ENCODE data around the gene SKOR1. TPM values are rescaled to one million over a fixed set of nuclear protein-coding genes. Genes with fewer than 3 reads are reported as not detected.

Gene SKOR1
- total and polyA plus RNA-seq, 2 of the 13 experiments (the other 11 are each of a cell fraction or from before 2014, with no cell fraction given), result 0.09 to 0.11 TPM

- TF ChIP-seq ZBTB2 (CRISPR knock-in tag; IDR thresholded peaks at IDR 0.05; ENCODE audit: low read depth), result no peak
- no peak for TF ChIP-seq AKNA (CRISPR knock-in tag; IDR thresholded peaks at IDR 0.05; ENCODE audit: borderline replicate concordance)
- TF ChIP-seq ZNF546 (CRISPR knock-in tag; conservative IDR thresholded peaks at IDR 0.05), result no peak
- no peak for TF ChIP-seq ZNF577 (CRISPR knock-in tag; IDR thresholded peaks at IDR 0.05; ENCODE audit: borderline replicate concordance, low read depth)
- no peak for TF ChIP-seq EED (CRISPR knock-in tag; IDR thresholded peaks at IDR 0.05)
- TF ChIP-seq ZNF816 (CRISPR knock-in tag; IDR thresholded peaks at IDR 0.05; ENCODE audit: borderline replicate concordance), result no peak
- TF ChIP-seq ZNF720 (CRISPR knock-in tag; IDR thresholded peaks at IDR 0.05), result no peak
- TF ChIP-seq ZFX (CRISPR knock-in tag; IDR thresholded peaks at IDR 0.05; ENCODE audit: low read depth), result no peak; the same call in 1 of the 2 replicates
- TF ChIP-seq ZFP90 (CRISPR knock-in tag; IDR thresholded peaks at IDR 0.05; ENCODE audit: borderline replicate concordance), result no peak
- TF ChIP-seq ARNTL (CRISPR knock-in tag; IDR thresholded peaks at IDR 0.05), result no peak; the same call in 1 of the 2 replicates
- no peak for TF ChIP-seq ZNF121 (CRISPR knock-in tag; IDR thresholded peaks at IDR 0.05)
- no peak for TF ChIP-seq ZNF280B (CRISPR knock-in tag; IDR thresholded peaks at IDR 0.05; ENCODE audit: borderline replicate concordance)
- TF ChIP-seq ATF1 (CRISPR knock-in tag; IDR thresholded peaks at IDR 0.05), result no peak
- no peak for TF ChIP-seq CSRNP2 (CRISPR knock-in tag; conservative IDR thresholded peaks at IDR 0.05; ENCODE audit: low read depth)
- no peak for TF ChIP-seq GZF1 (CRISPR knock-in tag; IDR thresholded peaks at IDR 0.05)
- TF ChIP-seq PITX1 (CRISPR knock-in tag; IDR thresholded peaks at IDR 0.05), result no peak
- TF ChIP-seq ATF7 (IDR thresholded peaks at IDR 0.05), result no peak
- no peak for TF ChIP-seq ATF7 (CRISPR knock-in tag; IDR thresholded peaks at IDR 0.05)
- no peak for TF ChIP-seq TCF7 (IDR thresholded peaks at IDR 0.05; ENCODE audit: low read depth)
- TF ChIP-seq SP140L (CRISPR knock-in tag; IDR thresholded peaks at IDR 0.05; ENCODE audit: borderline replicate concordance), result no peak
- no peak for TF ChIP-seq ZNF333 (CRISPR knock-in tag; IDR thresholded peaks at IDR 0.05; ENCODE audit: borderline replicate concordance)
Measured at GRCh38 chr15:67833710-67834511, 8.6 kb downstream of the SKOR1 start (continued).

All from HepG2 (cell line).